Measurements from ENCODE around the gene TCF7L2.

DNA sequence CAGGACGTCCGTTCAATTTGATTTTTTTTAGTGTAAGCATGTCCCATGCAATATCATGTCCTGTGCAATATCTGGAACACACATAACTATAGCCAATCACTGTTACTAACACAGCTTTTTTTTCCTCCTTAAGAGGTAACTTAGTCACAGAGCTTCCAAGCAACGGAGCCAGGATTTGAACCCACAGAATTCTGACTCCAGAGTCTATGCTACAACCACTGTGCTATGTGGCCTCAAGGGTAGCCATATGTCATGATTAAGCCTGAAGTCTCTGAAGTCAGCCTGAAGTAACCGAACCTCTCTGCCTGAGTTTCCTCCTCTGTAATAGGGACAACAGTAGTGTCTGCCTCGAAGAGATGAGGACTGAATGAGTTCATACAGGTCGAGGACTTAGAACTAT is 42.2 kb upstream of the TCF7L2 start:
- TF ChIP-seq GATA2 (IDR thresholded peaks at IDR 0.05; ENCODE audit: low read depth, low read length) (no peak), GATA3 (IDR thresholded peaks at IDR 0.05; ENCODE audit: low read depth, low read length) (no peak)

Data from SH-SY5Y (cell line).